Cardiac fibroblast (primary cell): Measurements from ENCODE around the gene SMYD4.
"Not testable (repeated sequence)": the region's sequence is repeated elsewhere in the genome, so short reads cannot be mapped to it uniquely, and the experiment has no call there.

Experiments
- DNase-seq, 2 donors: peaks; one replicate each; pipeline versions ENCODE4 v3.0.0 to v3.0.0-alpha.2; 2010; ENCODE audit warnings: low read depth in 2 of 2
- H3K4me3 ChIP-seq, 2 donors: replicated peaks in 1 of 2; 1 replicate in 1 of 2; 2 replicates in 1 of 2; pipeline ENCODE4 v1.5.1; 2011; ENCODE audit warnings: low read depth in 2 of 2, low read length in 2 of 2, mild to moderate bottlenecking in 2 of 2, moderate library complexity in 1 of 2
- TF ChIP-seq, protein P1 (sequence below): IDR thresholded peaks from one replicate; pipeline ENCODE4 v1.5.1; 2011; ENCODE audit warnings: low read depth, mild to moderate bottlenecking, low read length, inconsistent platforms

SMYD4 gene

DNA sequence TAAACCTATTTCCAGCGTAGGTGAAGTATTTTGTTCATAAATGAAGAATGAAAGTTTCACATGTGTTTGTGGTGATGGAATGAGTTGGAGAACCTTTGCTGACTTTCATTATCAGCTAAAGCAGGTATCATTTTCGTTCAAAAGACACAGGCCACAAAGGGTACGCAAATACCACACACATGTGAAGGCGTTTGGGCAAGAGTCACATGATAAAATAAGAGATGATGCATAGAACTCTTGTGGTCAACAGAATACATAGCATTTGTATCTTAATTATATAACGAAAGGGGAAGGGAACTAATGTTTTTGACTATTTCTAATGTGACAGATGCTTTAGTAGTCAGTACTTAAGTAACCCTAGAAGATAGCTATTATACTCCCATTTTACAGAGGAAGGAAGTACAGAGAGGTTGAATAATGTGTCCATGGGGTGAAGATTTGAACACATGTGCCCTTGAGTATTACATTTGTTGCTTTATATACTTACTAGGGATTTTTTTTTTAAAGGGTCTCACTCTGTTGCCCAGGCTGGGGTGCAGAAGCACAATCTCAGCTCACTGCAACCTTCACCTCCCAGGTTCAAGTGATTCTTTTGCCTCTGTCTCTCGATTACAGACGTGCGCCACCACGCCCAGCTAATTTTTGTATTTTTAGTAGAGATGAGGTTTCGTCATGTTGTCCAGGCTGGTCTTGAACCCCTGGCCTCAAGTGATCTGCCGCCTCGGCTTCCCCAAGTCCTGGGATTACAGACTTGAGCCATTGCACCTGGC lies 4.9 kb upstream of the SMYD4 start:
- H3K4me3 ChIP-seq = no peak overlapping the region
- no peak for DNase-seq
- TF ChIP-seq, protein P1, sequence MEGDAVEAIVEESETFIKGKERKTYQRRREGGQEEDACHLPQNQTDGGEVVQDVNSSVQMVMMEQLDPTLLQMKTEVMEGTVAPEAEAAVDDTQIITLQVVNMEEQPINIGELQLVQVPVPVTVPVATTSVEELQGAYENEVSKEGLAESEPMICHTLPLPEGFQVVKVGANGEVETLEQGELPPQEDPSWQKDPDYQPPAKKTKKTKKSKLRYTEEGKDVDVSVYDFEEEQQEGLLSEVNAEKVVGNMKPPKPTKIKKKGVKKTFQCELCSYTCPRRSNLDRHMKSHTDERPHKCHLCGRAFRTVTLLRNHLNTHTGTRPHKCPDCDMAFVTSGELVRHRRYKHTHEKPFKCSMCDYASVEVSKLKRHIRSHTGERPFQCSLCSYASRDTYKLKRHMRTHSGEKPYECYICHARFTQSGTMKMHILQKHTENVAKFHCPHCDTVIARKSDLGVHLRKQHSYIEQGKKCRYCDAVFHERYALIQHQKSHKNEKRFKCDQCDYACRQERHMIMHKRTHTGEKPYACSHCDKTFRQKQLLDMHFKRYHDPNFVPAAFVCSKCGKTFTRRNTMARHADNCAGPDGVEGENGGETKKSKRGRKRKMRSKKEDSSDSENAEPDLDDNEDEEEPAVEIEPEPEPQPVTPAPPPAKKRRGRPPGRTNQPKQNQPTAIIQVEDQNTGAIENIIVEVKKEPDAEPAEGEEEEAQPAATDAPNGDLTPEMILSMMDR = no peak

DNA sequence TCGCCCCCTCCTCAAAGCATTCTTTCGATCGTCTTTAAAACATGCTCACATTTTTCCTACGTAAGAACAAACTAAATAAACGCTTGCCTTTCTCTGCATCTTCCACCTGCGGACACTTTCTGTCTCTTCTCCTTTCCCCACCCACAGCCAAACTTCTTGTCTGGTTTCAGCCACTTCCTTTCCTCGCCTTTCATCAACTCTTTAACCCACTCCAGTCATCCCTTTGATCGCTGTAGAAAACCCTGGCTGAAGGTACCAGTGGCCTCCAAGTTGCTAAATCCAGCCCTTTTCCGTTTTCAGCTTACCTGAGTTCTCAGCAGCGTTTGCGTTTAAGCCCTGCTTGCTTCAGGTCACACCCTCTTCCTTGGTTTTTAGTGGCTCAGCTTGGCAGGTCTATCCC lies 586 bp upstream of the SMYD4 start:
- H3K4me3 ChIP-seq = peak overlapping the region; percentile 63 to 94
- DNase-seq = peak; percentile 5 to 13
- TF ChIP-seq, protein P1 = no peak

GRCh38 chr17:1829216-1829591 lies 498 bp downstream of the SMYD4 start:
- H3K4me3 ChIP-seq = peak overlapping the region; percentile 74 to 94
- TF ChIP-seq, protein P1 = no peak
- peak; percentile 16 to 30 for DNase-seq

DNA sequence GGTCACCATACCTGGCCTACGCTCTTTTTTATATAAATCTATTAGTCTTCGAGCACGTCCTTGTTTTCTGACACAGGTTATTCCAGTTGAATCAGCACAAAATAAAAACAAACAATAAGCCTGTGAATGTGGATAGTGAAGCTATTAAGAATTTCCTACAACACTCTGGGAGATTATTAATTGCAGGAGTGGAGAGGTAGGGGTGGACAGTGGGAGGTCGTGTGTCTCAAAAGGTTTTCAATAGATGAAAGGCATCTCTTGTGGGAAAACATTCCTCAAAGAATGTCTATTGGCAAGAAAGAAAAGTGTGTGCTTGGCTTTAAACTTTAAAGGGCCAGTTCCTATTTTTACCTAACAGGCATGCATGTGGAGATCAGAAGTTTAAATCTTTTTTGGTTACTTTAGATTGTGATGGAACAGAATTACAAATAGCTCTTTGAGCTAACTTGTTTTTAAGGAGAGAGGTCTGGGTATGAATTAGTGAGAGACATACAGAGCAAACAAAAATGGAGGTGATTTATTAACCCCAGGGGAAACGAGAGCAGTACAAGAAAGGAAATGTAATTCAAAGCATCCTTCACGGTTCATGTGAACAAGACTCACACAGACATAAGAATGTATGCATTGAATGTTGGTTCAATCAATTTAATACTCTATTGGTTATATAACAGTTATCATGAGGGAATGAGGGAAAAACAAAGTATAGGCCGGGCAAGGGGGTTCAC lies 9.0 kb downstream of the SMYD4 start:
- H3K4me3 ChIP-seq = no peak overlapping the region
- TF ChIP-seq, protein P1 = no peak
- DNase-seq = no peak

GRCh38 chr17:1813088-1813487 lies 16.6 kb downstream of the SMYD4 start:
- peak; percentile 17 to 81 for DNase-seq
- TF ChIP-seq, protein P1 = no peak
- H3K4me3 ChIP-seq = no peak overlapping the region

- TF ChIP-seq, protein P1 = no peak
- no peak for DNase-seq
- no peak overlapping the region for H3K4me3 ChIP-seq
These were observed 19.1 kb downstream of the SMYD4 start for GRCh38 chr17:1810450-1811103.

DNA sequence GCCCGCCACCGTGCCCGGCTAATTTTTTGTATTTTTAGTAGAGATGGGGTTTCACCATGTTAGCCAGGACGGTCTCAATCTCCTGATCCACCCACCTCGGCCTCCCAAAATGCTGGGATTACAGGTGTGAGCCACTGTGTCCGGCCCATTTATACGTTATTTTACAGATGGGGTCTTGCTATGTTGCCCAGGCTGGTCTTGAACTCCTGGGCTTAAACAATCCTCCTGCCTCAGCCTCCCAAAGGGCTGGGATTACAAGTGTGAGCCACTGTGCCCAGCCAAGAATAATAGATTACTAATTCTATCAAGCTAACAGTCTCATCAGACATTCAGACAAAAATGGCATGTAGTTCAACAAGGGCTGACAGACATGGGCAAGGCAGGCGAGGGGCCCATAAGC lies 19.9 kb downstream of the SMYD4 start:
- H3K4me3 ChIP-seq, DNase-seq: not testable (repeated sequence)
